HepG2 (cell line): ENCODE data around the gene RRP36. TPM values are rescaled to one million over a fixed set of nuclear protein-coding genes. Genes with fewer than 3 reads are reported as not detected.

Source experiments
- HNF4G ChIP-seq, 2 experiments: sonication (generic) in 1 of 2; formaldehyde crosslinking in 1 of 2; IDR thresholded peaks; 2 replicates each; pipeline versions ENCODE4 v1.4.0 to v1.6.1; 2011 to 2020; ENCODE audit warnings: borderline replicate concordance in 2 of 2, low read depth in 2 of 2, mild to moderate bottlenecking in 2 of 2, low read length in 1 of 2, missing genetic modification reagents in 1 of 2, moderate library complexity in 1 of 2
- KLF13 ChIP-seq: sonication (generic); formaldehyde crosslinking; IDR thresholded peaks from 2 replicates; pipeline ENCODE4 v1.4.0; 2020; ENCODE audit warnings: mild to moderate bottlenecking, missing genetic modification reagents
- KLF16 ChIP-seq, 2 experiments: sonication (generic) in 1 of 2; formaldehyde crosslinking in 1 of 2; IDR thresholded peaks; 2 replicates each; pipeline versions ENCODE4 v1.6.1 to v1.8.0; 2016 to 2023; ENCODE audit warnings: missing genetic modification reagents in 2 of 2, missing compliant biosample characterization in 1 of 2
- MED8 ChIP-seq: sonication (generic); formaldehyde crosslinking; IDR thresholded peaks from 2 replicates; pipeline ENCODE4 v1.8.1; 2023; ENCODE audit warnings: mild to moderate bottlenecking, missing genetic modification reagents; ENCODE audit not compliant: insufficient replicate concordance
- NFE2L1 ChIP-seq: sonication (generic); formaldehyde crosslinking; IDR thresholded peaks from 2 replicates; pipeline ENCODE4 v1.4.0; 2020; ENCODE audit warnings: missing genetic modification reagents, mild to moderate bottlenecking, borderline replicate concordance
- PRPF4 ChIP-seq: fragments of 200-400 bp; formaldehyde crosslinking; IDR thresholded peaks from 2 replicates; pipeline ENCODE4 v1.6.1; 2016; ENCODE audit warnings: low read length, low read depth; ENCODE audit not compliant: poor library complexity, severe bottlenecking
- RBAK ChIP-seq: sonication (generic); formaldehyde crosslinking; IDR thresholded peaks from 2 replicates; pipeline ENCODE4 v1.5.1; 2020; ENCODE audit warnings: mild to moderate bottlenecking, missing genetic modification reagents
- SMYD3 ChIP-seq: sonication (generic); formaldehyde crosslinking; IDR thresholded peaks from 2 replicates; pipeline ENCODE4 v1.8.1; 2023; ENCODE audit warnings: mild to moderate bottlenecking, missing genetic modification reagents
- SYNCRIP ChIP-seq: fragments of 200-400 bp; formaldehyde crosslinking; IDR thresholded peaks from 2 replicates; pipeline ENCODE4 v1.6.1; 2018; ENCODE audit warnings: mild to moderate bottlenecking, low read depth, low read length; ENCODE audit not compliant: insufficient read depth
- TCF12 ChIP-seq, 2 experiments: fragments of 450-650 bp in 1 of 2; sonication (generic) in 1 of 2; formaldehyde crosslinking in 1 of 2; IDR thresholded peaks; 2 replicates each; pipeline versions ENCODE4 v1.6.1 to v1.8.0; 2017 to 2022; ENCODE audit warnings: antibody characterized with exemption in 1 of 2, mild to moderate bottlenecking in 1 of 2, missing genetic modification reagents in 1 of 2, moderate library complexity in 1 of 2
- ZBTB42 ChIP-seq: sonication (generic); formaldehyde crosslinking; IDR thresholded peaks from 2 replicates; pipeline ENCODE4 v1.5.0; 2020; ENCODE audit warnings: mild to moderate bottlenecking, missing genetic modification reagents
- ZKSCAN8 ChIP-seq: IDR thresholded peaks from 2 replicates; pipeline ENCODE4 v1.6.1; 2016; ENCODE audit warnings: borderline replicate concordance, missing genetic modification reagents, missing compliant biosample characterization
- ZNF256 ChIP-seq: sonication (generic); formaldehyde crosslinking; conservative IDR thresholded peaks from 2 replicates; pipeline ENCODE4 v1.4.0; 2020; ENCODE audit warnings: missing genetic modification reagents
- ZNF430 ChIP-seq: sonication (generic); formaldehyde crosslinking; IDR thresholded peaks from 2 replicates; pipeline ENCODE4 v1.9.0; 2021; ENCODE audit warnings: mild to moderate bottlenecking, missing genetic modification reagents
- ZNF557 ChIP-seq: sonication (generic); formaldehyde crosslinking; IDR thresholded peaks from 2 replicates; pipeline ENCODE4 v1.4.0; 2020; ENCODE audit warnings: missing genetic modification reagents
- ZNF879 ChIP-seq: sonication (generic); formaldehyde crosslinking; IDR thresholded peaks from 2 replicates; pipeline ENCODE4 v1.8.1; 2023; ENCODE audit warnings: missing genetic modification reagents
- ZSCAN22 ChIP-seq: sonication (generic); formaldehyde crosslinking; IDR thresholded peaks from 2 replicates; pipeline ENCODE4 v1.4.0; 2020; ENCODE audit warnings: mild to moderate bottlenecking, missing genetic modification reagents
- polyA plus RNA-seq, 8 experiments: library from polyadenylated mRNA; depleted of rRNA in 3 of 8; stranded (reverse) in 7 of 8; unstranded in 1 of 8; fragments of >200 nt; fragmentation: Illumina TruSeq in 4 of 8; extraction: Trizol in 4 of 8; gene quantifications; 2 replicates each; pipeline versions ENCODE4 v1.2.1 to v1.2.3, GENCODE V29; 2011 to 2016; ENCODE audit warnings: low read depth in 4 of 8, missing spikeins in 1 of 8, mixed read lengths in 1 of 8; ENCODE audit not compliant: insufficient read depth in 1 of 8
- total RNA-seq, 5 experiments: library from RNA; depleted of rRNA; stranded (reverse); fragments of >200 nt; fragmentation: Illumina TruSeq; extraction: Trizol; gene quantifications; 2 replicates each; pipeline ENCODE4 v1.2.3, GENCODE V29; 2016; ENCODE audit warnings: low read depth in 1 of 5
- TF ChIP-seq, protein P1 (sequence below): sonication (generic); formaldehyde crosslinking; IDR thresholded peaks from 2 replicates; pipeline ENCODE4 v1.4.0; 2020; ENCODE audit warnings: missing genetic modification reagents
- TF ChIP-seq, protein P2 (sequence below): sonication (generic); IDR thresholded peaks from 2 replicates; pipeline ENCODE4 v1.6.1; 2016; ENCODE audit warnings: low read depth, borderline replicate concordance
- TF ChIP-seq, protein P3 (sequence below): IDR thresholded peaks from 2 replicates; pipeline ENCODE4 v1.6.1; 2016; ENCODE audit warnings: control low read depth
- TF ChIP-seq, protein P4 (sequence below): sonication (generic); formaldehyde crosslinking; conservative IDR thresholded peaks from 2 replicates; pipeline ENCODE4 v1.5.0; 2020; ENCODE audit warnings: missing genetic modification reagents

The RRP36 gene
- total and polyA plus RNA-seq, 2 of the 13 experiments (the other 11 are each of a cell fraction or from before 2014, with no cell fraction given): 29.5 to 144 TPM

DNA sequence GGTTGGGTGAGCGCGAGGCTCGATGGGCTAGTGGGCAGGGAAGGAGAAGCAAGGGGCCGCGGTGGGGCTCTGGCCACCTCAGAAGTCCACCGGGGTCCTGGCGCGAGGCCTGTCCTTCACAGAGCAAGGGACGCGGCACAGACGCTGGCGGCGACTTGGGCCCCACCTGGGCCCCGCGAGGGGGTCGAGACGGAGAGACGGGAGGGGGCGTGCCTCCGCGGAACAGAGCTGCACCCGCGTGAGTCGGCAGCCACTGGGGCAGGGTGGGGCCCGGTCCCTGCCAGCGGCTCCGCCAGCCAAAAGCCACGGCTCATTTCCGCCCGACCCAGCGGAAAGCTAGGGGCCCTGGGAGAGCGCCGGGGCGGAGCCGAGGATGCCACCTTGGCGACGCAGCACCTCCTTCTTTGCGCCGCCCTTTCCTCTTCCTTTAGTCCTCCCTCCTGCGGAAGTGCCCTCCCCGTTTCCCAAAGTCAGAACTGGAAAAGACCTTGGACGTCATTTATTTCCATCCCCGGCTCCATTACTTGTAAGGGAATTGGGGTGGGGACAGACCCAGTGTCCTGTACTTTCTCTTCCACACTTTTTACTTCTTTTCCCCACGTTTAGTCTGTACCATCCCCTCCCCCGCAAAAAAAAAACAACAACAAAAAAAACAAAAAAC is 32.3 kb downstream of the RRP36 start, which contains the start of gene CUL7 (continued):
- TF ChIP-seq, protein P1, sequence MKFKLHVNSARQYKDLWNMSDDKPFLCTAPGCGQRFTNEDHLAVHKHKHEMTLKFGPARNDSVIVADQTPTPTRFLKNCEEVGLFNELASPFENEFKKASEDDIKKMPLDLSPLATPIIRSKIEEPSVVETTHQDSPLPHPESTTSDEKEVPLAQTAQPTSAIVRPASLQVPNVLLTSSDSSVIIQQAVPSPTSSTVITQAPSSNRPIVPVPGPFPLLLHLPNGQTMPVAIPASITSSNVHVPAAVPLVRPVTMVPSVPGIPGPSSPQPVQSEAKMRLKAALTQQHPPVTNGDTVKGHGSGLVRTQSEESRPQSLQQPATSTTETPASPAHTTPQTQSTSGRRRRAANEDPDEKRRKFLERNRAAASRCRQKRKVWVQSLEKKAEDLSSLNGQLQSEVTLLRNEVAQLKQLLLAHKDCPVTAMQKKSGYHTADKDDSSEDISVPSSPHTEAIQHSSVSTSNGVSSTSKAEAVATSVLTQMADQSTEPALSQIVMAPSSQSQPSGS (CRISPR knock-in tag): peak; percentile 71
- TF ChIP-seq TCF12 (IDR thresholded peaks at IDR 0.05) (no peak), TCF12 (CRISPR knock-in tag; IDR thresholded peaks at IDR 0.05) (peak; percentile 59; the same call in 1 of the 2 replicates), MED8 (no peak), ZBTB42 (CRISPR knock-in tag) (peak; percentile 82; the same call in 1 of the 2 replicates), HNF4G (IDR thresholded peaks at IDR 0.05; ENCODE audit: borderline replicate concordance, low read depth, low read length) (no peak), HNF4G (CRISPR knock-in tag; IDR thresholded peaks at IDR 0.05; ENCODE audit: borderline replicate concordance, low read depth) (0 out of 2 replicates have a peak, but pooled peaks have one; percentile 59), KLF13 (CRISPR knock-in tag) (0 out of 2 replicates have a peak, but pooled peaks have one; percentile 39), RBAK (CRISPR knock-in tag) (no peak), SMYD3 (peak; percentile 70; the same call in 1 of the 2 replicates), ZNF557 (peak; percentile 70), ZNF430 (peak; percentile 96; the same call in 1 of the 2 replicates), ZSCAN22 (peak; percentile 47; the same call in 1 of the 2 replicates), ZNF256 (CRISPR knock-in tag) (no peak), KLF16 (CRISPR knock-in tag; IDR thresholded peaks at IDR 0.05) (peak; percentile 68 to 99; a peak in 3 of 4 replicates), SYNCRIP (no peak), ZNF879 (CRISPR knock-in tag) (peak; percentile 63; the same call in 1 of the 2 replicates), ZKSCAN8 (peak; percentile 76), PRPF4 (no peak), NFE2L1 (peak; percentile 72; the same call in 1 of the 2 replicates)
- TF ChIP-seq, protein P2, sequence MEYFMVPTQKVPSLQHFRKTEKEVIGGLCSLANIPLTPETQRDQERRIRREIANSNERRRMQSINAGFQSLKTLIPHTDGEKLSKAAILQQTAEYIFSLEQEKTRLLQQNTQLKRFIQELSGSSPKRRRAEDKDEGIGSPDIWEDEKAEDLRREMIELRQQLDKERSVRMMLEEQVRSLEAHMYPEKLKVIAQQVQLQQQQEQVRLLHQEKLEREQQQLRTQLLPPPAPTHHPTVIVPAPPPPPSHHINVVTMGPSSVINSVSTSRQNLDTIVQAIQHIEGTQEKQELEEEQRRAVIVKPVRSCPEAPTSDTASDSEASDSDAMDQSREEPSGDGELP: no peak
- TF ChIP-seq, protein P3, sequence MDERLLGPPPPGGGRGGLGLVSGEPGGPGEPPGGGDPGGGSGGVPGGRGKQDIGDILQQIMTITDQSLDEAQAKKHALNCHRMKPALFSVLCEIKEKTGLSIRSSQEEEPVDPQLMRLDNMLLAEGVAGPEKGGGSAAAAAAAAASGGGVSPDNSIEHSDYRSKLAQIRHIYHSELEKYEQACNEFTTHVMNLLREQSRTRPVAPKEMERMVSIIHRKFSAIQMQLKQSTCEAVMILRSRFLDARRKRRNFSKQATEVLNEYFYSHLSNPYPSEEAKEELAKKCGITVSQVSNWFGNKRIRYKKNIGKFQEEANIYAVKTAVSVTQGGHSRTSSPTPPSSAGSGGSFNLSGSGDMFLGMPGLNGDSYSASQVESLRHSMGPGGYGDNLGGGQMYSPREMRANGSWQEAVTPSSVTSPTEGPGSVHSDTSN (CRISPR knock-in tag): no peak
- TF ChIP-seq, protein P4, sequence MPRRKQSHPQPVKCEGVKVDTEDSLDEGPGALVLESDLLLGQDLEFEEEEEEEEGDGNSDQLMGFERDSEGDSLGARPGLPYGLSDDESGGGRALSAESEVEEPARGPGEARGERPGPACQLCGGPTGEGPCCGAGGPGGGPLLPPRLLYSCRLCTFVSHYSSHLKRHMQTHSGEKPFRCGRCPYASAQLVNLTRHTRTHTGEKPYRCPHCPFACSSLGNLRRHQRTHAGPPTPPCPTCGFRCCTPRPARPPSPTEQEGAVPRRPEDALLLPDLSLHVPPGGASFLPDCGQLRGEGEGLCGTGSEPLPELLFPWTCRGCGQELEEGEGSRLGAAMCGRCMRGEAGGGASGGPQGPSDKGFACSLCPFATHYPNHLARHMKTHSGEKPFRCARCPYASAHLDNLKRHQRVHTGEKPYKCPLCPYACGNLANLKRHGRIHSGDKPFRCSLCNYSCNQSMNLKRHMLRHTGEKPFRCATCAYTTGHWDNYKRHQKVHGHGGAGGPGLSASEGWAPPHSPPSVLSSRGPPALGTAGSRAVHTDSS (CRISPR knock-in tag): no peak
